Right lobe of liver (tissue), 6 donors: ENCODE data around the gene HIGD1C. TPM values are rescaled to one million over a fixed set of nuclear protein-coding genes. Genes with fewer than 3 reads are reported as not detected.
"Not testable (repeated sequence)": the region's sequence is repeated elsewhere in the genome, so short reads cannot be mapped to it uniquely, and the experiment has no call there.

Source experiments
- ATAC-seq, 4 donors: fragments of 200-7000 bp; cut with Tn5 transposase; one replicate each; pipeline ENCODE4 v1.9.1; 2020; ENCODE audit warnings: mild to moderate bottlenecking in 4 of 4, moderate library complexity in 4 of 4
- DNase-seq, 3 donors: peaks; one replicate each; pipeline ENCODE4 v3.0.0-alpha.2; 2020
- H3K27ac ChIP-seq, 3 donors: fragments of 200-600 bp; one replicate each; pipeline ENCODE4 v1.8.0; 2022
- H3K27me3 ChIP-seq, 2 donors: fragments of 200-600 bp; one replicate each; pipeline ENCODE4 v1.8.0; 2022
- H3K36me3 ChIP-seq, 4 donors: fragments of 200-600 bp; sonication (generic) in 1 of 4; one replicate each; pipeline versions ENCODE4 v1.5.1 to v1.8.0; 2017 to 2022; ENCODE audit warnings: control low read depth in 1 of 4
- H3K4me1 ChIP-seq, 4 donors: fragments of 200-600 bp; sonication (generic) in 1 of 4; one replicate each; pipeline versions ENCODE4 v1.5.1 to v1.8.0; 2017 to 2022; ENCODE audit warnings: control low read depth in 1 of 4
- H3K4me3 ChIP-seq, 3 donors: fragments of 200-600 bp; one replicate each; pipeline ENCODE4 v1.8.0; 2022
- H3K9me3 ChIP-seq, 4 donors: fragments of 200-600 bp; sonication (generic) in 1 of 4; one replicate each; pipeline versions ENCODE4 v1.5.1 to v1.8.0; 2017 to 2022; ENCODE audit warnings: control low read depth in 1 of 4
- CTCF ChIP-seq, 4 donors: fragments of 200-600 bp in 3 of 4; fragments of 450-650 bp in 1 of 4; IDR thresholded peaks; one replicate each; pipeline versions ENCODE4 v1.5.1 to v1.8.0; 2016 to 2022; ENCODE audit warnings: antibody characterized with exemption in 4 of 4, mild to moderate bottlenecking in 2 of 4
- POLR2A ChIP-seq: fragments of 450-650 bp; IDR thresholded peaks from one replicate; pipeline ENCODE4 v1.6.1; 2017; ENCODE audit warnings: antibody characterized with exemption, mild to moderate bottlenecking
- whole genome bisulfite sequencing: methylation state at CpG from one replicate; pipeline ENCODE4 v1.1.6; 2018; ENCODE audit warnings: low coverage, low lambda C conversion rate; ENCODE audit not compliant: insufficient coverage; ENCODE audit errors: missing lambda C conversion rate; 5-methylcytosine and 5-hydroxymethylcytosine counted together
- intact Hi-C, 2 donors: fragments of 100-400 bp; cut with DNase I; formaldehyde crosslinking; loops; one replicate each; pipeline versions ENCODE4 v1.11.2 to v1.14.1; 2022
- total RNA-seq, 6 experiments: library from RNA; depleted of rRNA in 2 of 6; stranded (reverse); fragments of >200 nt in 2 of 6; fragmentation: NEBNext Ultra II Directional in 3 of 6; extraction: Animal tissue kit (Norgen Biotek cat#: 25700) in 3 of 6; gene quantifications; one replicate each; pipeline versions ENCODE4 v1.1.0 to v1.2.4, GENCODE V29; 2016 to 2023
- donor health status: DM: no; HTN: yes; CAD: no.
- donor health status: DM: no; HTN: no; CAD: no.
- donor health status: DM: no; HTN: no; CAD: no.
- donor health status: DM: no; HTN: yes; CAD: no.
- donor health status: DM: no; HTN: yes; CAD: no.

HIGD1C gene
- total RNA-seq, 6 experiments from 2014 or later = not detected

- TF ChIP-seq POLR2A (no peak), CTCF (IDR thresholded peaks at IDR 0.05) (no peak)
- Histone ChIP-seq H3K27ac (no peak overlapping the region), H3K9me3 (no peaks in the 10 kb centered on the region), H3K4me3 (no peak overlapping the region), H3K36me3 (no peaks in the 10 kb centered on the region), H3K27me3 (no peaks in the 10 kb centered on the region), H3K4me1 (no peaks in the 10 kb centered on the region)
- intact Hi-C loops = no loop called here
- 87% methylated on average over 5 of the region's 7 CpGs for WGBS
- ATAC-seq (peak in 1 of 4 donors; percentile 28), DNase-seq (no peak)
Observed at GRCh38 chr12:50953047-50953446, 703 bp downstream of the HIGD1C start.

GRCh38 chr12:50954789-50955188 is 2.4 kb downstream of the HIGD1C start:
- 100% methylated on average over 2 of the region's 2 CpGs for WGBS
- not testable (repeated sequence) for H3K4me3 ChIP-seq

GRCh38 chr12:50955288-50955687 is 2.9 kb downstream of the HIGD1C start:
- Histone ChIP-seq H3K9me3 (no peaks in the 10 kb centered on the region), H3K27me3 (no peaks in the 10 kb centered on the region), H3K4me3 (no peak overlapping the region), H3K36me3 (no peaks in the 10 kb centered on the region), H3K27ac (no peak overlapping the region), H3K4me1 (no peaks in the 10 kb centered on the region)
- TF ChIP-seq CTCF (IDR thresholded peaks at IDR 0.05) (no peak), POLR2A (no peak)
- DNase-seq = no peak
- intact Hi-C loops = no loop called here
- WGBS = 75% methylated on average over 1 of the region's 1 CpG
- ATAC-seq = no peak

More at GRCh38 chr12:50954789-50955188, 2.4 kb downstream of the HIGD1C start:
- intact Hi-C loops, DNase-seq, ATAC-seq, H3K27ac ChIP-seq, H3K4me1 ChIP-seq, H3K9me3 ChIP-seq, H3K36me3 ChIP-seq, H3K27me3 ChIP-seq: not testable (repeated sequence)

GRCh38 chr12:50955697-50956096 is 3.4 kb downstream of the HIGD1C start:
- intact Hi-C loops = no loop called here
- no peak for ATAC-seq
- no peak for DNase-seq
- WGBS = 86% methylated on average over 2 of the region's 2 CpGs
- TF ChIP-seq CTCF (IDR thresholded peaks at IDR 0.05) (no peak), POLR2A (no peak)
- Histone ChIP-seq H3K27me3 (no peaks in the 10 kb centered on the region), H3K36me3 (no peaks in the 10 kb centered on the region), H3K9me3 (no peaks in the 10 kb centered on the region), H3K4me1 (no peaks in the 10 kb centered on the region), H3K27ac (no peak overlapping the region), H3K4me3 (no peak overlapping the region)

GRCh38 chr12:50960130-50960529 is 7.8 kb downstream of the HIGD1C start:
- intact Hi-C loops = no loop called here
- no peaks in the 10 kb centered on the region for H3K27me3 ChIP-seq
- no peaks in the 10 kb centered on the region for H3K4me1 ChIP-seq
- H3K9me3 ChIP-seq = no peaks in the 10 kb centered on the region
- no peaks in the 10 kb centered on the region for H3K36me3 ChIP-seq
- no peak overlapping the region for H3K27ac ChIP-seq
- ATAC-seq (no peak), DNase-seq (no peak)
- TF ChIP-seq CTCF (IDR thresholded peaks at IDR 0.05) (no peak), POLR2A (no peak)
- H3K4me3 ChIP-seq = no peak overlapping the region
